HFFc6 (cell line): Measurements from ENCODE around the gene INSYN1. TPM values are rescaled to one million over a fixed set of nuclear protein-coding genes. Genes with fewer than 3 reads are reported as not detected.
A peak's percentile ranks its signal among the peaks of the same experiment; 100 is the strongest.
"Not testable (repeated sequence)": the region's sequence is repeated elsewhere in the genome, so short reads cannot be mapped to it uniquely, and the experiment has no call there.

ENCODE experiments used
- DNase-seq: peaks from one replicate; pipeline ENCODE4 v3.0.0-alpha.2; 2018
- H3K27ac Mint-ChIP-seq: 2 replicates; pipeline ENCODE4 v1.8.0; 2020; ENCODE audit warnings: mild to moderate bottlenecking, mixed read lengths
- H3K27me3 Mint-ChIP-seq: 2 replicates; pipeline ENCODE4 v1.8.0; 2021; ENCODE audit warnings: mild to moderate bottlenecking, moderate library complexity, mixed read lengths; ENCODE audit not compliant: insufficient read depth
- H3K36me3 Mint-ChIP-seq: 2 replicates; pipeline ENCODE4 v1.8.0; 2021; ENCODE audit warnings: low read depth, mixed read lengths
- H3K4me1 Mint-ChIP-seq: 2 replicates; pipeline ENCODE4 v1.8.0; 2020; ENCODE audit warnings: low read depth, mixed read lengths
- H3K4me3 Mint-ChIP-seq: 2 replicates; pipeline ENCODE4 v1.8.0; 2020; ENCODE audit warnings: mild to moderate bottlenecking, moderate library complexity, mixed read lengths
- H3K9me3 Mint-ChIP-seq: 2 replicates; pipeline ENCODE4 v1.8.0; 2020; ENCODE audit warnings: mild to moderate bottlenecking, mixed read lengths
- total RNA-seq, 6 experiments: library from RNA; stranded (reverse); fragmentation: NEBNext Ultra II Directional; extraction: Animal tissue kit (Norgen Biotek cat#: 25700); gene quantifications; 2 replicates in 1 of 6; 3 replicates in 5 of 6; pipeline ENCODE4 v1.2.3, GENCODE V29; 2021
- TF ChIP-seq, protein P1 (sequence below): fragments of 200-600 bp; sonication (generic); IDR thresholded peaks from 2 replicates; pipeline ENCODE4 v1.5.0; 2021; ENCODE audit warnings: antibody characterized with exemption, mild to moderate bottlenecking

The INSYN1 gene
- total RNA-seq, 6 experiments from 2014 or later = 0.15 to 1.3 (median 0.28) TPM

DNA sequence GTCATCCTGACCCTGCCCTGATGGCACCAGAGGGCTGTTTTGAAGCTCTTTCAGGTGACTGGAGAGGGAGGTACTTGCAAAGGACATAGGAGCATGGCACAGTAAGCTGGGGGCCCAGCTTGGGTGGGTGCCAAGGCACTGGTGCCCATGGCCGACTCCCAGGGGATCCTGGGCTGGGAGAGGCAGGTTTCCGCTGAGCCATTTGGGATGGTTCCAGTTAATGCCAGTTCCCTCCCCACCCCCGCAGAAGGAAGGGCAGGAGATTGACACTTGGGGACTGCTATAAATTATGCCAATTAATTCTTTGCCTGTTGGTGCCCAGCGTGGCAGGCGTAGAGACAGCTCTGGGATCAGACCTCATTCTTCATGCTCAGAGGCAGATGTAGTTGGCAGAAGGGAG is 42.8 kb downstream of the INSYN1 start:
- peaks cover 3% of the 10 kb centered on the region for H3K27me3 Mint-ChIP-seq
- no peak overlapping the region for H3K27ac Mint-ChIP-seq
- H3K36me3 Mint-ChIP-seq = peaks cover 31% of the 10 kb centered on the region
- H3K4me3 Mint-ChIP-seq = no peak overlapping the region
- no peaks in the 10 kb centered on the region for H3K4me1 Mint-ChIP-seq
- no peaks in the 10 kb centered on the region for H3K9me3 Mint-ChIP-seq
- TF ChIP-seq, protein P1, sequence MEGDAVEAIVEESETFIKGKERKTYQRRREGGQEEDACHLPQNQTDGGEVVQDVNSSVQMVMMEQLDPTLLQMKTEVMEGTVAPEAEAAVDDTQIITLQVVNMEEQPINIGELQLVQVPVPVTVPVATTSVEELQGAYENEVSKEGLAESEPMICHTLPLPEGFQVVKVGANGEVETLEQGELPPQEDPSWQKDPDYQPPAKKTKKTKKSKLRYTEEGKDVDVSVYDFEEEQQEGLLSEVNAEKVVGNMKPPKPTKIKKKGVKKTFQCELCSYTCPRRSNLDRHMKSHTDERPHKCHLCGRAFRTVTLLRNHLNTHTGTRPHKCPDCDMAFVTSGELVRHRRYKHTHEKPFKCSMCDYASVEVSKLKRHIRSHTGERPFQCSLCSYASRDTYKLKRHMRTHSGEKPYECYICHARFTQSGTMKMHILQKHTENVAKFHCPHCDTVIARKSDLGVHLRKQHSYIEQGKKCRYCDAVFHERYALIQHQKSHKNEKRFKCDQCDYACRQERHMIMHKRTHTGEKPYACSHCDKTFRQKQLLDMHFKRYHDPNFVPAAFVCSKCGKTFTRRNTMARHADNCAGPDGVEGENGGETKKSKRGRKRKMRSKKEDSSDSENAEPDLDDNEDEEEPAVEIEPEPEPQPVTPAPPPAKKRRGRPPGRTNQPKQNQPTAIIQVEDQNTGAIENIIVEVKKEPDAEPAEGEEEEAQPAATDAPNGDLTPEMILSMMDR = no peak
- DNase-seq = no peak

DNA sequence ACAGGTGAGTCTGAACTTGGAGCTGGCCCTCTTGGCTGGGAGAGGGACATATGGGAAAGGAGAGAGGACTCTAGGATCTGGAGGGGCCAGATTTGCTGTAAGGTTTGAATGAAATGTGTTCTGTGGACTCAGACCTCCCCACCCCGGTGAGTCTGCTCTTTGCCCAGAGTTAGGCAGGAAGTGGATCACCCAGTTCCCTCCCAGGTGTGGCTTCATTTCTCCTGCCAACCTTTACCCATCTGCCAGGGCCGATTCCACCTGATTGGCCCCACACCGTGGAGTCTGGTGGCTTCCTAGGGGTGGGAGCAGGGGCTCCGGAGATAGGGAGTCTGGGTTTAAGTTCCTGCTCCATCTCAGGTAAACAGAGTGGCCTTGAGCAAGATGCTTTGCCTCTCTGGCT is 43.5 kb downstream of the INSYN1 start:
- Mint-ChIP-seq H3K9me3 (no peaks in the 10 kb centered on the region), H3K4me3 (no peak overlapping the region), H3K4me1 (no peaks in the 10 kb centered on the region), H3K27me3 (peaks cover 5% of the 10 kb centered on the region), H3K36me3 (peaks cover 35% of the 10 kb centered on the region), H3K27ac (no peak overlapping the region)
- no peak for DNase-seq
- TF ChIP-seq, protein P1 = no peak

DNA sequence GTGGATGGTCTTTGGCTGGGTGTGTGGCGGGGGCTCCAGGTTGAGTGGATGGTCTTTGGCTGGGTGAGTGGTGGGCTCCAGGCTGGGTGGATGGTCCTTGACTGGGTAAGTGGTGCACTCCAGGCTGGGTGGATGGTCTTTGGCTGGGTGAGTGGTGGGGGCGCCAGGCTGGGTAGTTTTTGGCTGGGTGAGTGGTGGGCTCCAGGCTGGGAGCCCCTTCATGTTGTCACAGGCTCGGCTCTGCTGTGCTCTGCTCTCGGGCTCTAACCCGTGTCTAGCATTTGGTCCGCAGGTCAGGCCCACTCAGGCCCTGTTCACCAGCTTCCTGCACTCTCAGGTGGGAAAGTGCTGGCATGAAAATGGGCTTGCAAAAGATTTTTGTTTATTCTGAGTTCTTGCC is 43.9 kb downstream of the INSYN1 start:
- Mint-ChIP-seq H3K4me1 (no peaks in the 10 kb centered on the region), H3K27ac (no peak overlapping the region), H3K36me3 (peaks cover 31% of the 10 kb centered on the region), H3K9me3 (no peaks in the 10 kb centered on the region), H3K4me3 (no peak overlapping the region), H3K27me3 (peaks cover 5% of the 10 kb centered on the region)
- TF ChIP-seq, protein P1 = no peak
- DNase-seq = no peak

DNA sequence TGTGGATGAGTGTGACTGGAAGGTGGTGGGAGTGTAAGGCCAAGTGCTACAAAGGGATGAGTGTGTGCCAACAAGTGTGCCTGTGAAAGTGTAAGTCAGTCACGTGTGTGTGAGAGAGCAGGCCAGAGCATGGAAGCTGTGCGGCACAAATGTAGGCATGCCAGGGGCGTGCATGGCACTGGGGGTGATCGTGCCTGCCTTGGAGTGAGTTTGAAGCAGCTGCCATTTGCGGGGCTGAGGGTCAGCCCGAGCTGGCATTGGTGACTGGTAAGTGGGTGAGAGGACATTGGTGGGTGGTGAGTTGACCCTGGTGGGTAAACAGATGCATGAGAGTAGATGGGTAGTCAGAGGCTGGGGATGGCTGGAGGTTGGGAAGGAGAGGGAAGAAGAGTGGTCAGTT is 44.5 kb downstream of the INSYN1 start:
- Mint-ChIP-seq H3K4me3 (no peak overlapping the region), H3K36me3 (peaks cover 28% of the 10 kb centered on the region), H3K4me1 (no peaks in the 10 kb centered on the region), H3K9me3 (no peaks in the 10 kb centered on the region), H3K27ac (no peak overlapping the region), H3K27me3 (peaks cover 4% of the 10 kb centered on the region)
- TF ChIP-seq, protein P1 = no peak
- no peak for DNase-seq

DNA sequence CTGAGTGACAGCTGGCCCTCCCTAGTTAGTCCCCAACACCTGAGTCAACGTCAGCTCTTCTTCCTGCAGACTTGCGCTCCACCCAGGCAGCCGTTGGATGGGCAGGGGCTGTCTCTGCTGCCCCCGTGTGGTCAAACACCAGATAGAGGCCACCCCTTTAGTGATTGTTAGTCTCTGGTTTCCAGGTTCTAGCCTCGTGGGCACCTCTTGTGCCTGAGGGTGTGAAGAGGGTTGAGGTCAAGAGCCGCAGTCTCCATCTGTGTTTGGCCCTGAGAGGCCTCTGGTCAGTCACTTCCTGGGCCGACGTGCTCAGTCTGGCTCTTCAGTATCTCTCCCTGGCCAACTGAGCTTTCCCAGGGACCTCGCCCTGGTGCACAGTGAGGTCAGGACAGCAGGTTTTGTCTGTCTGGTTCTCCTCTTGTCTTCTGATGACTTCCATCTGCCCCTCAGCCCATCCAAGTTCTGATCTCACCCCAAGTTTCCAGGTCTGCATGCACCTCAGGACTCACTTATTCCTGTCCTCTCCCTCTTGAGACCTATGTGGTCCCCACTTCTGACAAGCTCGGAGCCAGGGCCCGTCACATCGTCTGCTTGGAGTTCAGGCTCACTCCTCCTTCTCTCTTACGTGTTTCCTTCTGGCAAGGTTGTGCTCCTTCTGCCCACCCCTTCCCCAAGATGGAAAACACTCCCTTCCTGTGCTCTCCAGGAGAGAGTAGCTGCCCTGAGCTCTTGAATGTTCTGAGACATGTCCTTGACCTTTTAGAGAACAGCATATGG is 48.1 kb downstream of the INSYN1 start:
- Mint-ChIP-seq H3K4me1 (peaks cover 10% of the 10 kb centered on the region), H3K9me3 (no peaks in the 10 kb centered on the region), H3K27ac (no peak overlapping the region), H3K27me3 (peaks cover 3% of the 10 kb centered on the region; the same call in 1 of the 2 replicates), H3K36me3 (peaks cover 22% of the 10 kb centered on the region), H3K4me3 (no peak overlapping the region)
- DNase-seq = no peak
- TF ChIP-seq, protein P1 = peak; percentile 91

DNA sequence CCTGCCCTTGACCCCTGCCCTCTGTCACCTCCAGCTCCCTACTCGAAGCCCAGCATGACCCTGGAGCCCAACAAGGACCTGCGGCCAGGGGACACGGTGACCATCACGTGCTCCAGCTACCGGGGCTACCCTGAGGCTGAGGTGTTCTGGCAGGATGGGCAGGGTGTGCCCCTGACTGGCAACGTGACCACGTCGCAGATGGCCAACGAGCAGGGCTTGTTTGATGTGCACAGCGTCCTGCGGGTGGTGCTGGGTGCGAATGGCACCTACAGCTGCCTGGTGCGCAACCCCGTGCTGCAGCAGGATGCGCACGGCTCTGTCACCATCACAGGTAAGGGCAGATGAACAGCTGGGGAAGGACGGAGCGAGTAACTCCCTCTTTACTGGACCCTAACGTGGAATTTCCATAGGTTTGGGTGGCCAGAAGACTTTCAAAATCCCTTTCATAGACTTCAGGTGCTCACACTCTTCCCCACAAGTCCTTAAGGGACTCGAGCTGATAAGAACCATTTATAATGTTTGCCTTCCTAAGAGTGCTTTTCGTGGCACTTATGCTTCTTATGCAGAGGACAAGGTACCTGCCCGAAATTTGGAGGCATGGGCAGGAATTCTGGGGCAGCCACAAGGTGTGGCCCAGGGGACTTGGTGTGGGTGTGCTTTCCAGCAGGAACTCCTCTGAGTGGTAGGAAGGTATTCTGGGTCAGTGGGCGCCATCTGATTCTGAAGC is 48.8 kb downstream of the INSYN1 start:
- peaks cover 25% of the 10 kb centered on the region for H3K36me3 Mint-ChIP-seq

More for the DNA sequence above, 48.8 kb downstream of the INSYN1 start:
- not testable (repeated sequence) for H3K27ac Mint-ChIP-seq, H3K9me3 Mint-ChIP-seq, H3K4me3 Mint-ChIP-seq, H3K27me3 Mint-ChIP-seq, DNase-seq
- peaks cover 14% of the 10 kb centered on the region for H3K4me1 Mint-ChIP-seq
